ENCODE data around the gene HBB. TPM values are rescaled to one million over a fixed set of nuclear protein-coding genes. Genes with fewer than 3 reads are reported as not detected.
"Not testable (repeated sequence)": the region's sequence is repeated elsewhere in the genome, so short reads cannot be mapped to it uniquely, and the experiment has no call there.

The HBB gene
- polyA plus RNA-seq, 6 donors from 2014 or later: 325 to 1,251 (median 765) TPM

- not testable (repeated sequence) for H3K36me3 Mint-ChIP-seq; DNase-seq; ATAC-seq (ENCODE audit: low read depth in 2 of 2); H3K9me3 Mint-ChIP-seq; H3K27ac Mint-ChIP-seq; H3K4me1 Mint-ChIP-seq; H3K4me3 Mint-ChIP-seq
- peaks cover 8 to 17% (median 10%) of the 10 kb centered on the region in 3 donors for H3K27me3 Mint-ChIP-seq
Measured at GRCh38 chr11:5253440-5253839, 26.6 kb upstream of the HBB start.

GRCh38 chr11:5252919-5253265 lies 26.0 kb upstream of the HBB start:
- peaks cover 6 to 17% (median 10%) of the 10 kb centered on the region in 3 donors for H3K27me3 Mint-ChIP-seq
- DNase-seq (no peak), ATAC-seq (ENCODE audit: low read depth in 2 of 2) (no peak)
- H3K27ac Mint-ChIP-seq: no peak overlapping the region
- H3K9me3 Mint-ChIP-seq: peaks cover 0 to 4% (median 0%) of the 10 kb centered on the region in 7 donors
- no peaks in the 10 kb centered on the region for H3K4me1 Mint-ChIP-seq
- no peaks in the 10 kb centered on the region for H3K36me3 Mint-ChIP-seq
- no peak overlapping the region for H3K4me3 Mint-ChIP-seq

GRCh38 chr11:5252192-5252918 lies 25.5 kb upstream of the HBB start:
- Mint-ChIP-seq H3K36me3 (no peaks in the 10 kb centered on the region), H3K4me1 (no peaks in the 10 kb centered on the region), H3K4me3 (no peak overlapping the region), H3K9me3 (no peaks in the 10 kb centered on the region), H3K27me3 (peaks cover under 1 to 20% (median 10%) of the 10 kb centered on the region in 3 donors), H3K27ac (no peak overlapping the region)
- DNase-seq (no peak), ATAC-seq (ENCODE audit: low read depth in 2 of 2) (no peak)

- no peak for ATAC-seq (ENCODE audit: low read depth in 2 of 2)
- Mint-ChIP-seq H3K4me1 (no peaks in the 10 kb centered on the region), H3K36me3 (no peaks in the 10 kb centered on the region), H3K9me3 (no peaks in the 10 kb centered on the region), H3K27me3 (peaks cover 0 to 21% (median 12%) of the 10 kb centered on the region in 3 donors), H3K27ac (no peak overlapping the region), H3K4me3 (no peak overlapping the region)
- DNase-seq: no peak
Measured at GRCh38 chr11:5251746-5252145, 24.9 kb upstream of the HBB start.

- no peak overlapping the region for H3K27ac Mint-ChIP-seq
- H3K4me3 Mint-ChIP-seq: no peak overlapping the region
Measured at GRCh38 chr11:5250543-5251204, 23.8 kb upstream of the HBB start.

GRCh38 chr11:5249807-5250396 lies 23.0 kb upstream of the HBB start, which contains the start of gene HBG1:
Gene HBG1, minus strand, starts transcription at chr11:5249857. Its CDS starts 53 bp downstream, at chr11:5249804.
- H3K27ac Mint-ChIP-seq; ATAC-seq (ENCODE audit: low read depth in 2 of 2); H3K9me3 Mint-ChIP-seq; H3K36me3 Mint-ChIP-seq; H3K4me1 Mint-ChIP-seq; DNase-seq; H3K4me3 Mint-ChIP-seq: not testable (repeated sequence)
- H3K27me3 Mint-ChIP-seq: peaks cover 6 to 23% (median 13%) of the 10 kb centered on the region in 3 donors

More at GRCh38 chr11:5250543-5251204, 23.8 kb upstream of the HBB start:
- DNase-seq (no peak), ATAC-seq (ENCODE audit: low read depth in 2 of 2) (no peak)
- H3K36me3 Mint-ChIP-seq: no peaks in the 10 kb centered on the region
- H3K27me3 Mint-ChIP-seq: peaks cover 2 to 21% (median 17%) of the 10 kb centered on the region in 3 donors
- no peaks in the 10 kb centered on the region for H3K4me1 Mint-ChIP-seq
- no peaks in the 10 kb centered on the region for H3K9me3 Mint-ChIP-seq

GRCh38 chr11:5248498-5248897 lies 21.6 kb upstream of the HBB start:
- ATAC-seq (ENCODE audit: low read depth in 2 of 2); H3K27ac Mint-ChIP-seq: not testable (repeated sequence)

GRCh38 chr11:5247472-5248192 lies 20.8 kb upstream of the HBB start:
- no peaks in the 10 kb centered on the region for H3K4me1 Mint-ChIP-seq

More at GRCh38 chr11:5248498-5248897, 21.6 kb upstream of the HBB start:
- H3K36me3 Mint-ChIP-seq, H3K4me3 Mint-ChIP-seq, DNase-seq, H3K4me1 Mint-ChIP-seq, H3K9me3 Mint-ChIP-seq: not testable (repeated sequence)
- peaks cover 6 to 27% (median 13%) of the 10 kb centered on the region in 3 donors for H3K27me3 Mint-ChIP-seq

GRCh38 chr11:5246772-5247471 lies 20.1 kb upstream of the HBB start:
- Mint-ChIP-seq H3K27me3 (peaks cover 6 to 25% (median 7%) of the 10 kb centered on the region in 3 donors), H3K4me1 (no peaks in the 10 kb centered on the region), H3K9me3 (no peaks in the 10 kb centered on the region), H3K36me3 (no peaks in the 10 kb centered on the region), H3K27ac (no peak overlapping the region), H3K4me3 (no peak overlapping the region)
- DNase-seq: no peak
- ATAC-seq (ENCODE audit: low read depth in 2 of 2): no peak

More at GRCh38 chr11:5247472-5248192, 20.8 kb upstream of the HBB start:
- Mint-ChIP-seq H3K27me3 (peaks cover 6 to 25% (median 9%) of the 10 kb centered on the region in 3 donors), H3K36me3 (no peaks in the 10 kb centered on the region), H3K4me3 (no peak overlapping the region), H3K27ac (no peak overlapping the region), H3K9me3 (no peaks in the 10 kb centered on the region)
- ATAC-seq (ENCODE audit: low read depth in 2 of 2) (no peak), DNase-seq (no peak)

- no peak overlapping the region for H3K4me3 Mint-ChIP-seq
- H3K9me3 Mint-ChIP-seq: no peaks in the 10 kb centered on the region
- ATAC-seq (ENCODE audit: low read depth in 2 of 2) (no peak), DNase-seq (no peak)
- no peaks in the 10 kb centered on the region for H3K4me1 Mint-ChIP-seq
- H3K36me3 Mint-ChIP-seq: no peaks in the 10 kb centered on the region
- H3K27ac Mint-ChIP-seq: no peak overlapping the region
- peaks cover 6 to 19% (median 7%) of the 10 kb centered on the region in 3 donors for H3K27me3 Mint-ChIP-seq
Measured at GRCh38 chr11:5245155-5245554, 18.3 kb upstream of the HBB start.

GRCh38 chr11:5243816-5244180 lies 16.9 kb upstream of the HBB start:
- no peak for ATAC-seq (ENCODE audit: low read depth in 2 of 2)
- H3K36me3 Mint-ChIP-seq: no peaks in the 10 kb centered on the region
- no peak overlapping the region for H3K4me3 Mint-ChIP-seq
- no peak for DNase-seq
- H3K4me1 Mint-ChIP-seq: no peaks in the 10 kb centered on the region
- H3K27me3 Mint-ChIP-seq: peaks cover 6 to 17% (median 7%) of the 10 kb centered on the region in 3 donors
- H3K27ac Mint-ChIP-seq: no peak overlapping the region
- no peaks in the 10 kb centered on the region for H3K9me3 Mint-ChIP-seq

- DNase-seq (no peak), ATAC-seq (ENCODE audit: low read depth in 2 of 2) (no peak)
- no peaks in the 10 kb centered on the region for H3K4me1 Mint-ChIP-seq
- H3K4me3 Mint-ChIP-seq: no peak overlapping the region
- H3K27me3 Mint-ChIP-seq: peaks cover 6 to 17% (median 7%) of the 10 kb centered on the region in 3 donors
- no peaks in the 10 kb centered on the region for H3K36me3 Mint-ChIP-seq
- no peak overlapping the region for H3K27ac Mint-ChIP-seq
- H3K9me3 Mint-ChIP-seq: no peaks in the 10 kb centered on the region
Measured at GRCh38 chr11:5242933-5243815, 16.3 kb upstream of the HBB start.

Data from naive B cell (primary cell).